Occipital lobe (tissue), 2 donors: Measurements from ENCODE around the gene OR52E5. TPM values are rescaled to one million over a fixed set of nuclear protein-coding genes. Genes with fewer than 3 reads are reported as not detected.

Experiments
- DNase-seq: peaks from one replicate; lab custom pipeline; 2025; lab: John Stamatoyannopoulos, UW
- total RNA-seq: library from RNA; depleted of rRNA; stranded (reverse); fragments of >200 nt; gene quantifications from one replicate; pipeline ENCODE4 v1.2.3, GENCODE V29; 2014

OR52E5 gene
- total RNA-seq, result not detected

- no peak for DNase-seq
These were observed at the start of gene OR52E5 for GRCh38 chr11:5892908-5893307. Gene OR52E5, plus strand, starts transcription at chr11:5893208. Its CDS starts 7,569 bp downstream, at chr11:5900777.

DNA sequence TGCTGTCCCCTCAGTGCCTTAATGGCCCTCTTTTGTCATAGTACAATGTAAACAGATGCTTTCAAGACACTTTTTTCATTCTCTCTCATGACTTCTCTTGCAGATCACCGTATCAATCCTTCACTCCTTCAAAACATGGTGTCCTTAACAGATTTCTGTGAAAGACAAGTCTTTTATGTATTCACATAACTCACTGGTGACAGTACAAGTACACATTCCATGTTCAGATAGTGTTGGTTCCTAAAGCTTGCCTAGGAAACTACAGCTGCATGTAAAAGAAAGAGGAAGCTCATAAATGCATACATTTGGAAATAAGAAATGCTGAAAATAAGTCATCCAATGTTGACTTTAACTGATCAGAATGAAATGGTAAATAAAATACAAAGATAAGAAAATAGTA lies 46.3 kb upstream of the OR52E5 start:
- DNase-seq, result no peak

GRCh38 chr11:5847711-5848110 lies 45.3 kb upstream of the OR52E5 start:
- DNase-seq, result no peak

- no peak for DNase-seq
These were observed 42.0 kb upstream of the OR52E5 start for GRCh38 chr11:5851002-5851401.

DNA sequence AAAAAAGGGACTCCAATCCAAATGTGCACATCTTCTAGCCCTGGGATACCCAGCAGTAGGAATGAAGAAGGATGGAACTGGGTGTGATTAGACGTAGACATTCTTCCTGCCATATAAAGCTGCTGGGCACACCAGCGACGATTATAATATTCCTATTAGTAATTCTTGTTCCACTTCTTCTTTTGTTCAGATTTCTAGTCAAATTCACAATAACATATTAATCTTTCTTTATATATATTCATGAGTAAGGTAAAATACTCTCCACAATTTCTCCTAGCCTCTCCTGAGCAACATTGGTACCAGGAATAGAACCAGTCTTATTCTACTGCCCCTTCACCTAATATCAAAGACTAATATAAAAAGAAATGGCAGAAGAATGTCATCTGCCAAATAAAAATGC lies 35.4 kb upstream of the OR52E5 start, which contains the start of gene OR52E8:
Gene OR52E8 (minus strand): TSS at position 101 of the 400 bp plus-strand sequence. CDS start 0 bp downstream, at position 101.
- no peak for DNase-seq

- no peak for DNase-seq
These were observed 27.2 kb upstream of the OR52E5 start for GRCh38 chr11:5865826-5866225.

GRCh38 chr11:5878564-5878963 lies 14.4 kb upstream of the OR52E5 start:
- DNase-seq, result no peak

GRCh38 chr11:5880329-5880728 lies 12.7 kb upstream of the OR52E5 start, which contains the start of gene OR52E4:
Gene OR52E4, plus strand, starts transcription at chr11:5880629. Its CDS starts 3,664 bp downstream, at chr11:5884293.
- no peak for DNase-seq

GRCh38 chr11:5881756-5882155 lies 11.3 kb upstream of the OR52E5 start:
- DNase-seq, result no peak

DNA sequence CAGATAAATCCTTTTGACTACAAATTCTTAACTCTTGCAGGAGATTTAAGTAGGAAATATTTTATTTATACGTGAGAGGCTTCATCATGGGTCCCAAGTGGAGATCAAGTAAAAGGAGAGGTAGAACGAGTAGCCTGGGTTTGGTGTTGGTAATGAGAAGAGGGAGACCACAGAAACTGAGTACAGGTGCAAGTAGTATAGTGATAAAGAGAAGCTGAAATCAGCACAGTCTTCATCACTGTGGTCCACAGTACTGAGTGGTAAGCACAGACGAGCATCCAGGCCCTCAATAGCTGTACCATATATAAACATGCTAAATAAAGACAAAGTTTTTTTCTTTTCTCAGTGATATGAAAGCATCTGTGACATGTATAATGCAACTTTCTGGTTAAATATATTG lies 5.8 kb upstream of the OR52E5 start:
- no peak for DNase-seq

- no peak for DNase-seq
These were observed 5.3 kb upstream of the OR52E5 start for GRCh38 chr11:5887661-5888060.

DNA sequence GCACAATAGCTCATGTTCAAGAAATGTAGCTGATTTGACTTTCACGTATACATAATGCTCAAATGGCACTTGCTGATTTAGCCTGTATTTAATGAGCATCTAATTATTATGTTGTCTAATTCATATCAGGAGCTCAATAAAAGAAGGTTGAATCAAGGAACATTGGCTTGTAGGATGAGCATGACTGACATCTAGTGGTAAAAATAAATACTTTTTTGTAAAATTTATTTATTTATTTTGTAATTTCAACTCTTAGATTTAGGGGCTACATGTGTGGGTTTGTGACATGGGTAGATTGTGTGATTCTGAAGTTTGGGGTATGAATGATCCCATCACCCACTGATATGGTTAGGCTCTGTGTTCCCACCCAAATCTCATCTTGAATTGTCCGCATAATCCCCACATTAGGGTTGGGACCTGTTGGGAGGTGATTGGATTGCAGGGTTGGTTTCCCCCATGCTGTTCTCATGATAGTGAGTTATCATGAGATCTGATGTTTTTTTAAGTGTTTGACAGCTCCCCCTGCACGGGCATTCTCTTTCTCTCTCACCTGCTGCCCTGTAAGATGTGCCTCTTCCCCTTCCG lies 1.7 kb upstream of the OR52E5 start:
- no peak for DNase-seq

DNA sequence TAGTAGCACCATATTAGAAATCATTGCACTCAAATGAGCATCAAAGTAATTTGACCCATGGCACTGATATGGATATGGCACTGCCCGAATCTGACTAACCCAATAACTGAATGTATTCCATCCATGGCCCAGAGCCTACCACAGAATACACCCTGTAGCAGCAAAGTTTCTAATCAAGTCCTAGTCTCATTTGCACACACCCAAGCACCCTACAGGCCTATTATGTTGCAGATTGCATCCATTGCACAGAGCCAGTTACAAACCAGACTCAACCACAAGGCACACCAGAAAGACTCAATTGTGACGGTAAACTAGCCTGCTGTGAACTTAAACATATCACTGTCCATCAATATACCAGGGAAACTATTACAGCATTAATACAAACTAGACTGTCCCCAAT lies 6.5 kb downstream of the OR52E5 start:
- no peak for DNase-seq

DNA sequence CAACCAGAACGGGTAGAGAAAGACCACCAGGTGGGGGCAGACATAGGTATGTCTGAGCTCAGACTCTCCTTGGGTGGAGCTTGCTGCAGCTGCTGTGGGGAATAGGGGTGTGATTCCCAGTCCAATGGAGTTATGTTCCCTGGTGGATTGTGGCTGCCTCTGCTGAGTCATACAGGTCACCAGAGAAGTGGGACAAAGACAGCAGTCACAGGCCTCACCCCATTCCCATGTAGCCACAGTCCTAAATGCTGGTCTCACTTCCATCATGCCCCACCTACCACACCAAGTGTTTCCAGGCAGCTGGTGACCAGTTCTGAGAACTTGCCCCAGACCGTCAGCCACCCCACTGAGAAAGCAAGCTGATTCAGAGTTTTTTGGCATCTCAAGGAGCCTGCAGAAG lies 17.5 kb downstream of the OR52E5 start:
- DNase-seq, result no peak

DNA sequence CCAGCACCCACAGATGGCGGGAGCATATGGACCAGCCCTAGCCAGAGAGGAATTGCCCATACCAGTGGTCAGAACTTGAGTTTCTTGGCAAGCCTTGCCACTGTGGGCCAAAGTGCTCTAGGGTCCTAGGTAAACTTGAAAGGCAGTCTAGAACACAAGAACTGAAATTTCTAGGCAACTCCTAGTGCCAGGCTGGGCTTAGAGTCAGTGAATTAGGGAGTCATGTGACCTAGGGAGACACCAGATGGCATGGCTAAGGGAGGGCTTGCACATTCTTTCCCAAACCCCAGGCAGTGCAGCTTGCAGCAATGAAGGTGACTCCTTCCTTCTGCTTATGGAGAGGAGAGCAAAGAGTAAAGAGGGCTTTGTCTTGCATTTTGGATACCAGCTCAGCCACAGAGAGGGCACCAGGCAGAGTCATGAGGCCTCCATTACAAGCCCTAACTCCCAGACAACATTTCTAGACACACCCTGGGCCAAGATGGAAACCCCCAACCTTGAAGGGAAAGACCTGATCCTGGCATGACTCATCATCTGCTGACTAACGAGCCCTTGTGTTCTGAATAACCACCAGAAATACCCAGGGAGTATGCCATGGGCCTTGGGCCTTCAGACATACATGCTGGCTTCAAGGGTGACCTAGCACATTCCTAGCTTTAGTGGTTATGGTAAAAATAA lies 29.9 kb downstream of the OR52E5 start:
- DNase-seq, result no peak

GRCh38 chr11:5923427-5923776 lies 30.4 kb downstream of the OR52E5 start:
- DNase-seq, result no peak

- DNase-seq, result no peak
These were observed 30.8 kb downstream of the OR52E5 start for GRCh38 chr11:5923794-5924193.

GRCh38 chr11:5928271-5928670 lies 35.3 kb downstream of the OR52E5 start:
- DNase-seq, result no peak

- no peak for DNase-seq
These were observed 35.8 kb downstream of the OR52E5 start for GRCh38 chr11:5928811-5929210.

GRCh38 chr11:5929571-5930368 lies 36.8 kb downstream of the OR52E5 start:
- DNase-seq, result no peak

GRCh38 chr11:5930614-5931013 lies 37.6 kb downstream of the OR52E5 start:
- no peak for DNase-seq

- DNase-seq, result no peak
These were observed 38.1 kb downstream of the OR52E5 start for GRCh38 chr11:5931061-5931460.

- no peak for DNase-seq
These were observed 39.7 kb downstream of the OR52E5 start for GRCh38 chr11:5932671-5933070.
